ENCODE data around the gene TCTN3. TPM values are rescaled to one million over a fixed set of nuclear protein-coding genes. Genes with fewer than 3 reads are reported as not detected.

Gene TCTN3
- total RNA-seq, 2 donors from 2014 or later = 53.5 to 57.7 TPM

DNA sequence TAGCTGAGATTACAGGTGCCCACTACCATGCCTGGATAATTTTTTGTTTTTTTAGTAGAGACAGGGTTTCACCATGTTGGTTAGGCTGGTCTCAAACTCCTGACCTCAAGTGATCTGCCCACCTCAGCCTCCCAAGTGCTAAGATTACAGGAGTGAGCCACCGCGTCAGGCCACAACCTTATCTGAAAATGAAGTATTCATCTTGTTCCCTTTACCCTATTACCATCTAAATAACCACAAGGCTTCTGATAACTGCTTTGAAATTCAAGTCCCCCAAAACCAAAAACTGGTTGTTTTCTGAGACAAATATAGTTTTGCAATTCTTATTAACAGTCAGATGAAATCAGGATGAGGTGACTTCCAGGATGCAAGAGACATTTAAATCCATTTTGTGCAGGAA, 2.4 kb downstream of the TCTN3 start:
- no peak for TF ChIP-seq CTCF (conservative IDR thresholded peaks at IDR 0.05)
- Histone ChIP-seq H3K4me1 (ENCODE audit: control insufficient read depth, insufficient read depth, low read length) (no peaks in the 10 kb centered on the region), H3K27me3 (ENCODE audit: control insufficient read depth, insufficient read depth, low read length, poor library complexity, severe bottlenecking) (no peaks in the 10 kb centered on the region), H3K4me3 (ENCODE audit: low read length) (peak overlapping the region; percentile 93), H3K9me3 (ENCODE audit: control insufficient read depth, low read length) (peaks cover 5% of the 10 kb centered on the region), H3K27ac (ENCODE audit: low read depth, low read length) (no peak overlapping the region), H3K36me3 (ENCODE audit: control insufficient read depth, insufficient read depth, low read length) (peaks cover 52% of the 10 kb centered on the region), H3K9ac (ENCODE audit: extremely low read depth, low read length, poor library complexity, severe bottlenecking) (no peak overlapping the region)
- no peak for DNase-seq
- Mint-ChIP-seq H3K27ac (peak overlapping the region; percentile 52), H3K27me3 (ENCODE audit: insufficient read depth) (no peaks in the 10 kb centered on the region), H3K36me3 (ENCODE audit: low read depth) (peaks cover 42% of the 10 kb centered on the region), H3K4me3 (peak overlapping the region; percentile 89), H3K4me1 (peaks cover 17% of the 10 kb centered on the region), H3K9me3 (peaks cover under 1% of the 10 kb centered on the region)
- WGBS, 2 experiments (ENCODE audit: insufficient coverage in 1 of 2, insufficient read length in 1 of 2) = 92% methylated on average over 2 of the region's 2 CpGs; no CpG with 5 or more reads in 1 of the 2 experiments

GRCh38 chr10:95688648-95689047, 5.1 kb downstream of the TCTN3 start:
- Mint-ChIP-seq H3K9me3 (no peaks in the 10 kb centered on the region), H3K27me3 (ENCODE audit: insufficient read depth) (no peaks in the 10 kb centered on the region), H3K4me1 (peaks cover 17% of the 10 kb centered on the region), H3K36me3 (ENCODE audit: low read depth) (peaks cover 62% of the 10 kb centered on the region), H3K4me3 (no peak overlapping the region), H3K27ac (no peak overlapping the region)
- H3K27me3 ChIP-seq (ENCODE audit: control insufficient read depth, insufficient read depth, low read length, poor library complexity, severe bottlenecking) = no peaks in the 10 kb centered on the region
- WGBS, 2 experiments (ENCODE audit: insufficient coverage in 1 of 2, insufficient read length in 1 of 2) = 92 to 95% methylated on average over 2 of the region's 2 CpGs
- no peaks in the 10 kb centered on the region for H3K9me3 ChIP-seq (ENCODE audit: control insufficient read depth, low read length)
- peak; percentile 65 for TF ChIP-seq CTCF (conservative IDR thresholded peaks at IDR 0.05)
- H3K36me3 ChIP-seq (ENCODE audit: control insufficient read depth, insufficient read depth, low read length) = peaks cover 78% of the 10 kb centered on the region
- peak overlapping the region; percentile 10 for H3K4me3 ChIP-seq (ENCODE audit: low read length)
- H3K9ac ChIP-seq (ENCODE audit: extremely low read depth, low read length, poor library complexity, severe bottlenecking) = no peak overlapping the region
- no peaks in the 10 kb centered on the region for H3K4me1 ChIP-seq (ENCODE audit: control insufficient read depth, insufficient read depth, low read length)
- H3K27ac ChIP-seq (ENCODE audit: low read depth, low read length) = no peak overlapping the region
- DNase-seq = no peak

DNA sequence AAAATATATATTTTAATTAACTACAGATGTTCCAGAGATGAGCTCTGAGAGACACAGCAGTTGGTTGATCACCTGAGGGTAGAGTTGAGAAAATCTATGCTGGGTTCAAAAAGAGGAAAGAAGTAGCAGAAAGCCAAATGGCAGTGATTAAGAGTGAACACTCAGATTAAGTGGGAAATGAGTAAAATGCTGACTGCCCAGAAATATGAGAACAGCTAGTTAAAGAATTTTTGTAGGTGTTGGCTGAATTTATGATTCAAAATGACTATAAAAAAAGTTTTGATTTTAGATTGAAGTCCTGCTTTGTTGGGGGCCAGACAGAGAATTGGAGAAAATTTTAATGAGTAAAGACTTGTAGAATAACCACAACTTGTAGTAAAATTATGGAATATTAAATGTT, 9.8 kb downstream of the TCTN3 start:
- Mint-ChIP-seq H3K27ac (no peak overlapping the region), H3K4me1 (peaks cover under 1% of the 10 kb centered on the region), H3K9me3 (no peaks in the 10 kb centered on the region), H3K36me3 (ENCODE audit: low read depth) (peaks cover 66% of the 10 kb centered on the region), H3K27me3 (ENCODE audit: insufficient read depth) (no peaks in the 10 kb centered on the region), H3K4me3 (no peak overlapping the region)
- TF ChIP-seq CTCF (conservative IDR thresholded peaks at IDR 0.05) = no peak
- Histone ChIP-seq H3K36me3 (ENCODE audit: control insufficient read depth, insufficient read depth, low read length) (peaks cover 92% of the 10 kb centered on the region), H3K4me1 (ENCODE audit: control insufficient read depth, insufficient read depth, low read length) (no peaks in the 10 kb centered on the region), H3K9ac (ENCODE audit: extremely low read depth, low read length, poor library complexity, severe bottlenecking) (no peak overlapping the region), H3K4me3 (ENCODE audit: low read length) (no peak overlapping the region), H3K9me3 (ENCODE audit: control insufficient read depth, low read length) (no peaks in the 10 kb centered on the region), H3K27me3 (ENCODE audit: control insufficient read depth, insufficient read depth, low read length, poor library complexity, severe bottlenecking) (no peaks in the 10 kb centered on the region), H3K27ac (ENCODE audit: low read depth, low read length) (no peak overlapping the region)
- DNase-seq = no peak

Measured in endodermal cell (in vitro differentiated cells).